NCI-H524 treated with DMSO at 0.1 percent for 48 hours (cell line): ENCODE measurements around the gene MTREX.
"Not testable (repeated sequence)": the region's sequence is repeated elsewhere in the genome, so short reads cannot be mapped to it uniquely, and the experiment has no call there.

ENCODE experiments used
- DNase-seq: peaks from one replicate; lab custom pipeline; 2025; lab: John Stamatoyannopoulos, UW

The MTREX gene

DNA sequence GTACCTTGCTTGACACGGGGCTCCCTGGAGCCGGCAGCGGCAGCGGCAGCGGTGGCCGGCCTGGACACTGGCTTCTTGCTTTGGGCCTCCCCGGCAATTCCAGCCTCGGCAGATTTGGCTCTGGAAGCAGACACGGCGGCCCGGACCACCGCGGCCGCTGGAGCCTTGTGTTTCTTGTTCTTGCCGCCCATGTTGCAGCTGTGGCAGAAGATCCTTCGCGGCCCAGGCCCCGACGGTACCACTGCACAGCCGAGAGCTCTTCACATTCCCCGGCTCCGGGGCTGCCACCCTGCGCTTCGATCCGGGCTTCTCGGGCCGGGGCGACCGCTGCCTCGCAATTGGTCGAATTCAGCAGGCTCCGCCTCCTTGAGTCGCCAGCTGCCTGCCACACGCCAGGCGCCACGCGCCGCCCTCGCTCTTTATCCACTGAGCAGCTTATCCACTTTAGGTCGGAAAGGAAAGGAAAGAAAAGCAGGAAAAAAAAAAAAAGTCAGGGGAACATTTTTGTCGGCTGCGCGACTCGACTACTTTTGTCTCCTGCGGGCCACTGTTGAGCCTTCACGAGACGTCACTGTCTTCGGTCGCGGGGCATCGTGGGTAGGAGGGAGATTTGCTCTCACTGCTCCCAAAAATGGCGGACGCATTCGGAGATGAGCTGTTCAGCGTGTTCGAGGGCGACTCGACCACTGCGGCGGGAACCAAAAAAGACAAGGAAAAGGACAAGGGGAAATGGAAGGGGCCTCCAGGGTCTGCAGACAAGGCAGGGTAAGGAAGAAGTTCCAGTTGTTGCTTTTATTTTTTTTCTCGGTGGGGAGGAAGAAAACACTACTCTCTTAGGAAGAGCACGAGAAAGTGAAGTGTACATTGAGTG is at the start of gene MTREX, which contains the start of gene DHX29:
Gene MTREX, plus strand, starts transcription at position 607 of the 871 bp plus-strand sequence. Its CDS starts 25 bp downstream, at position 632.
Gene DHX29, minus strand, starts transcription at position 312 of the 871 bp plus-strand sequence. Its CDS starts 121 bp downstream, at position 191.
- DNase-seq, result peak; percentile 40

GRCh38 chr5:55258339-55258738 is 49.5 kb upstream of the MTREX start:
- DNase-seq, result no peak

DNA sequence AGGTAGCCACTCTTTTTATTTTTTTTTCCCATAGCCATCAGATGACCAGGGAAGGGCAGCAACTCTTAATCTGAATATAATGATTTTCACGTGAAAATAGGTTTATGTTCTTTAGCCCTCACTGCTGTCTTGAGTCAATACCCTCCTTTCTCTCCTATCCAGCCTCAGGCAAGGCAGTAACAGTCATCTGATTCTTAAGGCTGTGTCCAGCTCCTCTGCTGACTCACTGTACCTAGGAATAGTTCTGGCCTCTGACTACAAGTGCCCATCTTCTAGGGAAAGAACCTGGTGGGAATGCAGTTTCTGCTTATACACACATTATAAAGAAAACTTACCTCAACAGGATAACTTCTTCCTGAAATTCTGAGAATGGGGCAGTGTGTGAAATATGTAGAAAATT is 31.0 kb upstream of the MTREX start:
- no peak for DNase-seq

- no peak for DNase-seq
Measured at GRCh38 chr5:55278778-55279177, 29.0 kb upstream of the MTREX start.

GRCh38 chr5:55286411-55286933 is 21.3 kb upstream of the MTREX start:
- DNase-seq, result no peak

DNA sequence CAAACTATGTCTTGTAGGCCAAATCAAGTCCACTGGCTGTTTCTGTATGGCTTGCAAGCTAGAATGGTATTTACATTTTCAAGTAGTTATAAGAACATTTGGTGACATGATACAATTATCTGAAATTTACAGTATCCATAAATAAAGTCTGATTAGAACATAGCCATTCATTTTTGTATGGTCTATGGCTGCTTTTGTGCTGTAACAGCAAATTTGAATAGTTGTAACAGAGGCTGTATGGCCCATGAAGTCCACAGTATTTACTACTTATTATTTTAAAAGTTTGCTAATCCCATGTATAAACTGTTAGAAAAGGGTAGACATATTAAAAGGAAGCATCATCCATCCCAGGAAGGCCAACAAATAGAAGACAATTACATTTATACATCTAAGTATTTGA is 18.0 kb upstream of the MTREX start:
- DNase-seq, result no peak

DNA sequence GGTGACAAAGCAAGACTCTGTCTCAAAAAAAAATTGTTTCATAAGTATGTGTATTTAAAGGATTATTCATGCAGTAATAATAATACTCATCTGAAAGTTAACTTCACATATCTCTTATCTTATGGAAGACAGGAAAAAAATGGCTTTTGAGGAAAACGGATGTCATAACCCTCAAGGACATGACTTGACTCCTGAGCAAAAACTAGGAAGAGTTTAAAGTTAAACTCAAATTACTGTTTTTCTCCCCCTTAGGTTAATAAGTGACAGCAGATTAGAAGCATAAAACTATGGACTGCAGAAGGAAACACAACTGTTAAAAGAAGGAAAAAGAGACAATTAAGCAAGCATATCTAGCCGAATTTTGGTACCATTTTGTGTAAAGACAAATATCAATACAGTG is 16.8 kb upstream of the MTREX start:
- no peak for DNase-seq

DNA sequence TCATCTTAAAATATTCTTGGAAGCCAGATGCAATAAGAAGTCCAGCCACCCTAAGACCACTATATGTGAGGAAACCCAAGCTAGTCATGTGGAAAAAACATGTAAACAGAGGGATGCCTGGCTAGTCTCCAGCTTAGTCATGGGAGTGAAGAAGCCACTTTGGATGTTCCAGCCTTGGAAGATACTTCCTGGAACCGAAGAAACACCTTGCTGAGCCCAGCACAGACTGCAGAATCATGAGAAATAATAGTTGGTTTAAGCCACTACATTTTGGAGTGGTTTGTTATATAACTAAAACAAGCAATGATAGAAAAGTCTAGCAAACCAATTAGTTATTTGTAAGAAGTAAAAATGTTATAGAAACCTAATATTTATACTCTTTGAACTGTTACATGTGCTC is 12.9 kb upstream of the MTREX start:
- no peak for DNase-seq

DNA sequence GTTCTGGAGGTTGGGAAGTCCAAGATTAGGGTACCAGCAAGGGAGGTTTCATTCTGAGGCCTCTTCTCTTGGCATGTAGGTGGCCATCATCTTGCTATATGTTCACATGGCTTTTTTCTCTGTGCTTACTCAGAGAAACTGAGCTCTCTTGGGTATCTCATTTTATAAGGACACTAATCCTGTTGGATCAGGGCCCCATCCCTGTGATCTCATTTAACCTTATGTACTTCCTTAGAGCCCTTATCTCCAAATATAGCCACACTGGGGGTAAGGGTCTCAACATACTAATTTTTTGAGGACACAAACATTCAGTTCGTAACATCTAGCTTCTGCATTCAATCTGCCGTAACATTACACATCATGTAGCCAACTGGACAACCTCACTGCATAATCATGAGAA is 6.9 kb upstream of the MTREX start:
- DNase-seq, result no peak

DNA sequence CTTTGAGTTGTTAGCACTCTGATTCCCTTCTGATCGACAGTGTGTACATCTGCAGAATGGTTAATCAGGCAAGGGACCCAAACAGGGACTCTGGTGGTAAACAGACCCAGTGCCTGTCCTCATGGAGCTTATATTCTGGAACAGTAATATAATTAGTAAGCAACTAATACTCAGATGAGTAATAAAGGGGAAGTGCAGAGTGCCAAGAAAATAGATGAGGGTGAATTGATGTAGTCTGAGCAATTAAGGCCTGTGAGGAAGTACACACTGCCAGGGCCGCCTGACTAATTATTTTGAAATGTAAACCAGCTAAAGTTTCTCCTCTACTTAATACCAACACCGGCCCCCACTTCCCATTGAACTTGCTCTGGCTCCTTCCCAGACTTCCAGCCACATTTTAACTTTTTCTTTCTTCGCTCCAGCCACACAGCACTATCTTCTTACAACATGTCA is 4.5 kb upstream of the MTREX start:
- no peak for DNase-seq

- DNase-seq, result no peak
Measured at GRCh38 chr5:55304584-55304983, 3.2 kb upstream of the MTREX start.

DNA sequence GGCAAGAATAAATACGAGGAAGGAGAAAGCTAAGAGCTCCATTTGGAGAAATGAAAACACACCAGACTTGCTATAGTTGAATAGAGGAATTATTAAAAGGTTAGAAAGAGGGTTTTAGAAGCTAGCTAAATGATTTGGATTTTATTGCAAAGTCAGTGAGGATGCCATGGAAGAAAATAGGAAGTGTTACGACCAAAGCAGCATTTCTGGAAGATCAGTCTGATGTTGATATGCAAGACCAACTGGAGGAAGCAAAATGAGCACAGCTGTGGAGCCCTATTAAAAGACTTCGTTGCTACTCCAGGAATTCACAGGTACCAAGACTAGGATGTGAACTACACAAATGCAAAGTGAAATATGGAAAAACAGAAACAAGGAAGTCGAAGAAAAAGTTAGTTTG is 2.4 kb upstream of the MTREX start:
- DNase-seq, result no peak

DNA sequence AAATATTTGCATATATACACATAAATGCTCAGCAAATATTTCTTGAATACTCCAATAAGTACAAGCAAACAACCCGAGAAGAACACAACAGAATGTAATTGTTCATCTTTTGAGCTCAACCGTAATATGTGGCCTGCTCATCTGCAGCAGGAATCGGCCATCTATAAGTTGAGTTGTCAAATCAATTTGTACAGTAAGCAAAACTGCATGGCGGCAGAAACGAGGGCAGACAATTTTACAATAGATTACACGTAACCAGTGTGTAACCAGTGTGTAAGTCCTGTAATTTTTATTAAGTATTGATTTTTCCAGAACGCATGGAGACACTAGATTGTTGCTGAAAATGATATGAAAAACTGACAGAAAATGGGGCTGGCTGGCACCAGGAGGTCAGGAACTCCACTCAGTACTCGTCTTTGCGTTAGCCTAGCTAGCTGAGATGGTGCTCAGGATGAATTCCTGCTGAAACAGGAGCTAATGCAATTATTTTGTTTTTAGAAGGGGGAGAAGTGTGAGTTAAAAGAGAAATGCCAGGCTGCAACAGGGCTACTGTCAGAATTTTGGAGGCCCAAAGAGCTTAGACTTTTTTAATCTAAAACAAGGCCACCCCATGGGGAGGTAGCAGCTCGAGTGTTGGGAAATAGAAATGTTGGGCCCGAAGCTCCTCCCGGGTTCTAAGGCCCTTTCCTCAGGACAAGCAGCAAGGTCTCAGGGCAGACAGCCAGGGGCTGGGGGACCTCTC is 977 bp upstream of the MTREX start:
- DNase-seq, result no peak

GRCh38 chr5:55308254-55308836 is 556 bp downstream of the MTREX start:
- DNase-seq, result no peak

- no peak for DNase-seq
Measured at GRCh38 chr5:55313870-55314617, 6.3 kb downstream of the MTREX start.

GRCh38 chr5:55316289-55316688 is 8.5 kb downstream of the MTREX start:
- no peak for DNase-seq

DNA sequence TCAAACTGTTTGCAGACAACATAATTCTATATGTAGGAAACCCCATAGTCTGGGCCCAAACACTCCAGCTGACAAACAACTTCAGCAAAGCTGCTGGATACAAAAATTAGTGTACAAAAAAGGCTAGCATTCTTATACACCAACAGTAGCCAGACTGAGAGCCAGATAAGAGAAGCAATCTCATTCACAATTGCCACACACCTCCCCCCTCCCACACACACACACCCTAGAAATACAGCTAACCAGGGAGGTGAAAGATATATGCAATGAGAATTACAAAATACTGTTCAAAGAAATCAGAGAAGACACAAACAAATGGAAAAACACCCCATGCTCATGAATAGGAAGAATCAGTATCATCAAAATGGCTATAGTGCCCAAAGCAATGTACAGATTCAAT is 9.0 kb downstream of the MTREX start:
- DNase-seq, result no peak

DNA sequence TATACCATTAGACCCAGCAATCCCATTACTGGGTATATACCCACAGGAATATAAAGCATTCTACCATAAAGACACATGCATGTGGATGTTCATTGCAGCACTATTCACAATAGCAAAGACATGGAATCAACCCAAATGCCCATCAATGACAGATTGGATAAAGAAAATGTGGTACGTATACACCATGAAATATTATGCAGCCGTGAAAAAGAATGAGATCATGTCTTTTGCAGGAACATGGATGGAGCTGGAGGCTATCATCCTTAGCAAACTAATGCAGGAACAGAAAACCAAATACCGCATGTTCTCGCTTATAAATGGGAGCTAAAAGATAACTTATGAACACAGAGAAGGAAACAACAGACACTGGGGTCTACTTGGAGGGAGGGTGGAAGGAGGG is 10.4 kb downstream of the MTREX start:
- not testable (repeated sequence) for DNase-seq

GRCh38 chr5:55319491-55319890 is 11.7 kb downstream of the MTREX start:
- no peak for DNase-seq

- DNase-seq, result no peak
Measured at GRCh38 chr5:55320571-55320970, 12.8 kb downstream of the MTREX start.

DNA sequence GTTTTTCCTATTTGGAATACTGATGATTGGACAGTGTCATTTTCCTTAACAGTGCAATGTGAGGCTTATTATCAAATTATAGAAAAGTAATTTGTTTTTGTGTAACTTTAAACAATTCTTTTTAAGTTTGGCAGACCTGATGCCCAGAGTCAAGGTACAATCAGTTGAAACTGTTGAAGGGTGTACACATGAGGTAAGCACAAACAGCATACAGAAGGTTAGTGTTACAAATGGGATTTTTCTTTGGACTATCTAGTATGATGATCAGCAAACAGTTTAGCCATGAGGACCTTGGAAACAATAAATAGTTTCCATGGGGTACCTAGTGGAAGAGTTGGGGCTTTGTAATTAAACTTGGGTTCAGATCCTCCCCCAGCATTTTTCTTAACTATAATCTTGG is 16.2 kb downstream of the MTREX start:
- no peak for DNase-seq
